Endothelial cell of umbilical vein (primary cell): ENCODE measurements around the gene FBXL13. TPM values are rescaled to one million over a fixed set of nuclear protein-coding genes. Genes with fewer than 3 reads are reported as not detected.

Source experiments
- BruUV-seq: library from RNA; stranded (reverse); fragments of 400-500 nt; replicated peaks from 2 replicates; lab custom pipeline; 2021; lab: Mats Ljungman, UMichigan
- CTCF ChIA-PET: fragments of 300-600, 350-600 bp; sonication (Branson Sonifier 250); formaldehyde crosslinking; loops from one replicate; lab custom pipeline; 2021; ENCODE audit warnings: antibody characterized with exemption, inconsistent platforms; lab: Charles Lee
- POLR2A ChIA-PET: fragments of 300-600, 350-600 bp; sonication (Branson Sonifier 250); formaldehyde crosslinking; loops from one replicate; lab custom pipeline; 2021; ENCODE audit warnings: antibody characterized with exemption, inconsistent platforms; lab: Charles Lee
- DNase-seq: peaks from one replicate; pipeline ENCODE4 v3.0.0-alpha.2; 2011; ENCODE audit warnings: low read depth, low spot score
- FAIRE-seq: peaks from 2 replicates; lab custom pipeline; 2011; peaks lifted over from hg19 to GRCh38; lab: Jason Lieb, UNC
- H2AFZ ChIP-seq: 2 replicates; pipeline ENCODE4 v1.6.0; 2012; ENCODE audit warnings: low read depth, low read length, control low read depth, inconsistent platforms
- H3K27ac ChIP-seq: 2 replicates; pipeline ENCODE4 v1.5.1; 2011; ENCODE audit warnings: low read depth, mild to moderate bottlenecking, control low read depth, low read length, moderate library complexity; ENCODE audit not compliant: insufficient read depth
- H3K27me3 ChIP-seq, 2 experiments: 2 replicates each; pipeline versions ENCODE4 v1.6.0 to v1.6.1; 2011; ENCODE audit warnings: low read length in 2 of 2, mixed read lengths in 1 of 2; ENCODE audit not compliant: control insufficient read depth in 2 of 2, insufficient read depth in 2 of 2
- H3K36me3 ChIP-seq, 2 experiments: 2 replicates in 1 of 2; 3 replicates in 1 of 2; pipeline ENCODE4 v1.5.1; 2011; ENCODE audit warnings: low read length in 2 of 2, mild to moderate bottlenecking in 1 of 2, moderate library complexity in 1 of 2; ENCODE audit not compliant: control insufficient read depth in 2 of 2, insufficient read depth in 2 of 2; ENCODE audit errors: extremely low read depth in 1 of 2
- H3K4me1 ChIP-seq: 3 replicates; pipeline ENCODE4 v1.5.1; 2011; ENCODE audit warnings: mild to moderate bottlenecking, low read length; ENCODE audit not compliant: control insufficient read depth, insufficient read depth; ENCODE audit errors: extremely low read depth
- H3K4me2 ChIP-seq: 2 replicates; pipeline ENCODE4 v1.6.1; 2011; ENCODE audit warnings: low read length, control low read depth, mixed read lengths; ENCODE audit not compliant: insufficient read depth
- H3K4me3 ChIP-seq, 3 experiments: fragments of 200-600 bp in 1 of 3; sonication (generic), shearing (Covaris generic) in 1 of 3; replicated peaks in 1 of 3; 2 replicates each; pipeline ENCODE4 v1.5.1; 2011 to 2016; ENCODE audit warnings: control low read depth in 3 of 3, low read length in 3 of 3, mild to moderate bottlenecking in 2 of 3, inconsistent platforms in 1 of 3, low read depth in 1 of 3, moderate library complexity in 1 of 3; ENCODE audit not compliant: insufficient read depth in 1 of 3
- H3K79me2 ChIP-seq: 2 replicates; pipeline ENCODE4 v1.6.0; 2012; ENCODE audit warnings: low read length, inconsistent platforms; ENCODE audit not compliant: control insufficient read depth, insufficient read depth
- H3K9ac ChIP-seq: replicated peaks from 2 replicates; pipeline ENCODE3; 2011; ENCODE audit warnings: low read length, control low read depth; ENCODE audit not compliant: insufficient read depth; ENCODE audit errors: extremely low read depth
- H3K9me1 ChIP-seq: replicated peaks from 3 replicates; pipeline ENCODE4 v1.6.0; 2011; ENCODE audit warnings: mild to moderate bottlenecking, low read length; ENCODE audit not compliant: control insufficient read depth, insufficient read depth; ENCODE audit errors: extremely low read depth
- H3K9me3 ChIP-seq: replicated peaks from 2 replicates; pipeline ENCODE4 v1.5.1; 2012; ENCODE audit warnings: low read length, inconsistent platforms; ENCODE audit not compliant: control insufficient read depth, insufficient read depth
- H4K20me1 ChIP-seq: replicated peaks from 2 replicates; pipeline ENCODE3; 2011; ENCODE audit warnings: mild to moderate bottlenecking, low read length; ENCODE audit not compliant: control insufficient read depth, insufficient read depth; ENCODE audit errors: extremely low read depth
- EZH2 ChIP-seq: IDR thresholded peaks from 2 replicates; pipeline ENCODE4 v1.6.1; 2012; ENCODE audit warnings: borderline replicate concordance, low read depth, mild to moderate bottlenecking, moderate library complexity, low read length, inconsistent platforms; ENCODE audit not compliant: severe bottlenecking
- FOS ChIP-seq: IDR thresholded peaks from 2 replicates; pipeline ENCODE4 v1.6.1; 2011; ENCODE audit warnings: mild to moderate bottlenecking, low read length, moderate library complexity, borderline replicate concordance; ENCODE audit not compliant: insufficient read depth
- GATA2 ChIP-seq: IDR thresholded peaks from 2 replicates; pipeline ENCODE4 v1.7.0; 2011; ENCODE audit warnings: low read depth, mild to moderate bottlenecking, moderate library complexity, mixed read lengths, low read length; ENCODE audit not compliant: insufficient read length, insufficient read depth
- JUN ChIP-seq: IDR thresholded peaks from 2 replicates; pipeline ENCODE4 v1.6.1; 2011; ENCODE audit warnings: borderline replicate concordance, low read depth; ENCODE audit not compliant: insufficient read length, insufficient read depth
- MAX ChIP-seq: IDR thresholded peaks from 2 replicates; pipeline ENCODE4 v1.6.1; 2011; ENCODE audit not compliant: insufficient read depth, insufficient read length
- MYC ChIP-seq: IDR thresholded peaks from one replicate; pipeline ENCODE4 v1.6.1; 2011; ENCODE audit warnings: mild to moderate bottlenecking, low read depth, low read length
- POLR2A ChIP-seq: IDR thresholded peaks from 2 replicates; pipeline ENCODE4 v1.6.1; 2012; ENCODE audit warnings: low read depth, mild to moderate bottlenecking, control low read depth, low read length
- POLR2AphosphoS5 ChIP-seq: IDR thresholded peaks from 2 replicates; pipeline ENCODE4 v1.6.1; 2012; ENCODE audit warnings: low read depth, mild to moderate bottlenecking, control low read depth, low read length, moderate library complexity; ENCODE audit not compliant: insufficient read depth
- dilution Hi-C: fragments of 300-500 bp; cut with MboI; formaldehyde crosslinking; loops from one replicate; pipeline ENCODE4 v1.15.0; 2019; ENCODE audit warnings: low sequenced_read_pairs; ENCODE audit not compliant: extremely low pct_ligation_motif_present
- intact Hi-C: fragments of 100-400 bp; cut with micrococcal nuclease; formaldehyde crosslinking; loops from one replicate; pipeline ENCODE4 v1.10.0; 2022
- polyA plus RNA-seq, 4 experiments: library from polyadenylated mRNA; depleted of rRNA in 3 of 4; stranded (reverse) in 3 of 4; unstranded in 1 of 4; fragments of >200 nt; gene quantifications; 2 replicates each; pipeline versions ENCODE4 v1.2.1 to v1.2.3, GENCODE V29; 2011 to 2012; ENCODE audit warnings: missing spikeins in 1 of 4
- total RNA-seq: library from RNA; stranded (reverse); gene quantifications from 2 replicates; pipeline ENCODE4 v1.2.3, GENCODE V29; 2021
- TF ChIP-seq, protein P1 (sequence below), 2 donors: IDR thresholded peaks; 1 replicate in 1 of 2; 2 replicates in 1 of 2; pipeline ENCODE4 v1.5.1; 2011; ENCODE audit warnings: low read length in 2 of 2, mild to moderate bottlenecking in 2 of 2, moderate library complexity in 2 of 2, control low read depth in 1 of 2, inconsistent platforms in 1 of 2, low read depth in 1 of 2; ENCODE audit not compliant: insufficient read depth in 1 of 2; ENCODE audit errors: extremely low read depth in 1 of 2

FBXL13 gene
- total and polyA plus RNA-seq, 2 donors (not counting 3 experiments of a cell fraction or from before 2014, with no cell fraction given): 3.9 to 4.6 TPM

GRCh38 chr7:102988088-102988487 lies 86.5 kb downstream of the FBXL13 start:
- Histone ChIP-seq H3K27ac (no peak overlapping the region), H2AFZ (no peak overlapping the region), H3K36me3 (no peaks in the 10 kb centered on the region), H3K4me1 (peaks cover 28% of the 10 kb centered on the region), H3K9ac (no peak overlapping the region), H3K9me3 (no peaks in the 10 kb centered on the region), H3K27me3 (no peaks in the 10 kb centered on the region), H4K20me1 (no peaks in the 10 kb centered on the region), H3K79me2 (no peaks in the 10 kb centered on the region), H3K9me1 (no peaks in the 10 kb centered on the region), H3K4me3 (no peak overlapping the region), H3K4me2 (no peak overlapping the region)
- POLR2A ChIA-PET: no interaction called here
- intact Hi-C loops: no loop called here
- dilution Hi-C loops: no loop called here
- CTCF ChIA-PET: no interaction called here
- TF ChIP-seq MYC (no peak), GATA2 (no peak), POLR2A (no peak), POLR2AphosphoS5 (no peak), JUN (no peak), EZH2 (no peak), MAX (no peak), FOS (no peak)
- TF ChIP-seq, protein P1, sequence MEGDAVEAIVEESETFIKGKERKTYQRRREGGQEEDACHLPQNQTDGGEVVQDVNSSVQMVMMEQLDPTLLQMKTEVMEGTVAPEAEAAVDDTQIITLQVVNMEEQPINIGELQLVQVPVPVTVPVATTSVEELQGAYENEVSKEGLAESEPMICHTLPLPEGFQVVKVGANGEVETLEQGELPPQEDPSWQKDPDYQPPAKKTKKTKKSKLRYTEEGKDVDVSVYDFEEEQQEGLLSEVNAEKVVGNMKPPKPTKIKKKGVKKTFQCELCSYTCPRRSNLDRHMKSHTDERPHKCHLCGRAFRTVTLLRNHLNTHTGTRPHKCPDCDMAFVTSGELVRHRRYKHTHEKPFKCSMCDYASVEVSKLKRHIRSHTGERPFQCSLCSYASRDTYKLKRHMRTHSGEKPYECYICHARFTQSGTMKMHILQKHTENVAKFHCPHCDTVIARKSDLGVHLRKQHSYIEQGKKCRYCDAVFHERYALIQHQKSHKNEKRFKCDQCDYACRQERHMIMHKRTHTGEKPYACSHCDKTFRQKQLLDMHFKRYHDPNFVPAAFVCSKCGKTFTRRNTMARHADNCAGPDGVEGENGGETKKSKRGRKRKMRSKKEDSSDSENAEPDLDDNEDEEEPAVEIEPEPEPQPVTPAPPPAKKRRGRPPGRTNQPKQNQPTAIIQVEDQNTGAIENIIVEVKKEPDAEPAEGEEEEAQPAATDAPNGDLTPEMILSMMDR (IDR thresholded peaks at IDR 0.05; ENCODE audit: extremely low read depth in 1 of 2, insufficient read depth in 1 of 2, low read depth in 1 of 2, low read length in 2 of 2): no peak
- no TSS peak for BruUV-seq
- DNase-seq (no peak), FAIRE-seq (no peak)
